IMR-90 (cell line): ENCODE results near the gene SMC1B. TPM values are rescaled to one million over a fixed set of nuclear protein-coding genes. Genes with fewer than 3 reads are reported as not detected.

Source experiments
- ATAC-seq: fragments of 200-7000 bp; cut with Tn5 transposase; 2 replicates; pipeline ENCODE4 v1.9.1; 2020; ENCODE audit warnings: low read depth, mild to moderate bottlenecking, moderate library complexity
- BruUV-seq: library from RNA; stranded (reverse); fragments of 400-500 nt; replicated peaks from 2 replicates; lab custom pipeline; 2021; lab: Mats Ljungman, UMichigan
- CTCF ChIA-PET: fragments of 300-600 bp; formaldehyde crosslinking; extraction: SDS; loops from one replicate; lab custom pipeline; 2021; ENCODE audit warnings: antibody characterized with exemption; lab: Yijun Ruan, JAX
- POLR2A ChIA-PET: fragments of 300-600 bp; sonication (Branson Sonifier 250); formaldehyde crosslinking; loops from one replicate; lab custom pipeline; 2022; ENCODE audit warnings: antibody characterized with exemption; ENCODE audit not compliant: unreplicated experiment; lab: Charles Lee
- DNase-seq: peaks from one replicate; pipeline ENCODE4 v3.0.0; 2013
- H2AFZ ChIP-seq: replicated peaks from 2 replicates; pipeline ENCODE3; 2013; ENCODE audit warnings: low read length, mild to moderate bottlenecking; ENCODE audit not compliant: poor library complexity
- H2AK5ac ChIP-seq: 2 replicates; pipeline ENCODE4 v1.6.1; 2013; ENCODE audit warnings: low read depth, low read length, inconsistent platforms
- H2AK9ac ChIP-seq: replicated peaks from 2 replicates; pipeline ENCODE3; 2013; ENCODE audit warnings: mild to moderate bottlenecking, low read depth, low read length, moderate library complexity; ENCODE audit not compliant: poor library complexity
- H2BK120ac ChIP-seq: 2 replicates; pipeline ENCODE4 v1.6.1; 2013; ENCODE audit warnings: low read depth, low read length, inconsistent platforms
- H2BK15ac ChIP-seq: 3 replicates; pipeline ENCODE4 v1.6.1; 2013; ENCODE audit warnings: low read depth, low read length, inconsistent platforms
- H2BK20ac ChIP-seq: 2 replicates; pipeline ENCODE4 v1.6.1; 2013; ENCODE audit warnings: low read depth, mild to moderate bottlenecking, inconsistent platforms, low read length, moderate library complexity
- H2BK5ac ChIP-seq: 2 replicates; pipeline ENCODE4 v1.6.1; 2013; ENCODE audit warnings: mild to moderate bottlenecking, low read depth, low read length, inconsistent platforms; ENCODE audit not compliant: poor library complexity, severe bottlenecking
- H3K14ac ChIP-seq: replicated peaks from 2 replicates; pipeline ENCODE4 v1.6.1; 2013; ENCODE audit warnings: low read depth, low read length, inconsistent platforms
- H3K18ac ChIP-seq: 2 replicates; pipeline ENCODE4 v1.6.1; 2013; ENCODE audit warnings: low read depth, low read length, control low read depth
- H3K23ac ChIP-seq: 2 replicates; pipeline ENCODE4 v1.6.1; 2013; ENCODE audit warnings: low read depth, low read length, inconsistent platforms
- H3K27ac ChIP-seq: 2 replicates; pipeline ENCODE4 v1.5.1; 2013; ENCODE audit warnings: mild to moderate bottlenecking, control low read depth, low read length; ENCODE audit not compliant: insufficient read depth
- H3K27me3 ChIP-seq: 2 replicates; pipeline ENCODE4 v1.6.1; 2013; ENCODE audit warnings: low read length; ENCODE audit not compliant: control insufficient read depth, insufficient read depth
- H3K36me3 ChIP-seq: 2 replicates; pipeline ENCODE4 v1.6.1; 2013; ENCODE audit warnings: low read length, mixed read lengths; ENCODE audit not compliant: control insufficient read depth, insufficient read depth
- H3K4ac ChIP-seq: 2 replicates; pipeline ENCODE4 v1.6.1; 2013; ENCODE audit warnings: low read depth, low read length, inconsistent platforms
- H3K4me1 ChIP-seq: 2 replicates; pipeline ENCODE4 v1.6.1; 2013; ENCODE audit warnings: low read length, mixed read lengths; ENCODE audit not compliant: control insufficient read depth, insufficient read depth
- H3K4me2 ChIP-seq: 2 replicates; pipeline ENCODE4 v1.6.1; 2013; ENCODE audit warnings: low read depth, mild to moderate bottlenecking, control low read depth, low read length, moderate library complexity
- H3K4me3 ChIP-seq: 2 replicates; pipeline ENCODE4 v1.5.1; 2013; ENCODE audit warnings: low read depth, mild to moderate bottlenecking, control low read depth, low read length, moderate library complexity; ENCODE audit not compliant: insufficient read depth
- H3K56ac ChIP-seq: 2 replicates; pipeline ENCODE4 v1.6.1; 2013; ENCODE audit warnings: low read length, inconsistent platforms; ENCODE audit not compliant: insufficient read depth; ENCODE audit errors: extremely low read depth
- H3K79me1 ChIP-seq, 2 experiments: 2 replicates each; pipeline ENCODE4 v1.6.1; 2013; ENCODE audit warnings: low read length in 2 of 2, inconsistent platforms in 1 of 2, low read depth in 1 of 2
- H3K9ac ChIP-seq: 2 replicates; pipeline ENCODE4 v1.6.1; 2013; ENCODE audit warnings: low read depth, low read length, control low read depth
- H3K9me1 ChIP-seq: 2 replicates; pipeline ENCODE4 v1.6.1; 2013; ENCODE audit warnings: low read length, inconsistent platforms; ENCODE audit not compliant: insufficient read depth
- H3K9me3 ChIP-seq: 2 replicates; pipeline ENCODE4 v1.6.1; 2013; ENCODE audit warnings: low read length; ENCODE audit not compliant: control insufficient read depth, insufficient read depth
- H4K20me1 ChIP-seq: 2 replicates; pipeline ENCODE4 v1.6.1; 2013; ENCODE audit warnings: low read length, inconsistent platforms; ENCODE audit not compliant: insufficient read depth
- H4K5ac ChIP-seq: 2 replicates; pipeline ENCODE4 v1.6.1; 2013; ENCODE audit warnings: mild to moderate bottlenecking, low read depth, low read length, control low read depth
- H4K8ac ChIP-seq, 2 experiments: 2 replicates each; pipeline ENCODE4 v1.6.1; 2013; ENCODE audit warnings: low read depth in 2 of 2, low read length in 2 of 2, control low read depth in 1 of 2, inconsistent platforms in 1 of 2
- H4K91ac ChIP-seq: 2 replicates; pipeline ENCODE4 v1.6.1; 2013; ENCODE audit warnings: low read depth, low read length, inconsistent platforms; ENCODE audit not compliant: insufficient read depth
- BHLHE40 ChIP-seq: fragments of 150-350 bp; IDR thresholded peaks from 2 replicates; pipeline ENCODE4 v1.6.1; 2016; ENCODE audit warnings: mild to moderate bottlenecking, low read depth, low read length
- CEBPB ChIP-seq: IDR thresholded peaks from 2 replicates; pipeline ENCODE4 v1.6.1; 2012; ENCODE audit warnings: low read depth, low read length, improper control_type of control experiment
- ELK1 ChIP-seq: fragments of 150-350 bp; IDR thresholded peaks from 2 replicates; pipeline ENCODE4 v1.6.1; 2016; ENCODE audit warnings: low read depth, mild to moderate bottlenecking, low read length, moderate library complexity, borderline replicate concordance
- MAFK ChIP-seq: IDR thresholded peaks from 2 replicates; pipeline ENCODE4 v1.6.1; 2012; ENCODE audit warnings: low read depth, low read length, improper control_type of control experiment
- POLR2A ChIP-seq: IDR thresholded peaks from 2 replicates; pipeline ENCODE4 v1.6.1; 2012; ENCODE audit warnings: mild to moderate bottlenecking, low read depth, low read length
- RAD21 ChIP-seq: IDR thresholded peaks from 2 replicates; pipeline ENCODE4 v1.6.1; 2012; ENCODE audit warnings: low read length, improper control_type of control experiment
- RCOR1 ChIP-seq: IDR thresholded peaks from 2 replicates; pipeline ENCODE4 v1.6.1; 2012; ENCODE audit warnings: mild to moderate bottlenecking, low read length, improper control_type of control experiment; ENCODE audit not compliant: insufficient replicate concordance
- RFX5 ChIP-seq: IDR thresholded peaks from 2 replicates; pipeline ENCODE4 v1.8.0; 2012; ENCODE audit warnings: low read depth, mild to moderate bottlenecking, low read length, moderate library complexity
- USF2 ChIP-seq: fragments of 150-350 bp; IDR thresholded peaks from 2 replicates; pipeline ENCODE4 v1.6.1; 2017; ENCODE audit warnings: mild to moderate bottlenecking, antibody characterized with exemption, low read length, low read depth
- WGBS, 2 experiments: methylation state at CpG; one replicate each; pipeline versions ENCODE4 v1.1.5 to v1.1.7; 2013; ENCODE audit warnings: missing lambda C conversion rate in 2 of 2; ENCODE audit not compliant: insufficient read length in 1 of 2; ENCODE audit errors: extremely low coverage in 2 of 2; 5-methylcytosine and 5-hydroxymethylcytosine counted together
- dilution Hi-C: fragments of 300-500 bp; cut with HindIII; formaldehyde crosslinking; loops from one replicate; pipeline ENCODE4 v1.14.3; 2018; ENCODE audit warnings: low sequenced_read_pairs; ENCODE audit not compliant: unreplicated experiment
- in situ Hi-C: fragments of 300-500 bp; cut with MboI; formaldehyde crosslinking; loops from 3 replicates; pipeline ENCODE4 v1.14.3; 2019; ENCODE audit warnings: low sequenced_read_pairs, inconsistent platforms, mixed read lengths
- intact Hi-C: fragments of 100-400 bp; cut with micrococcal nuclease; formaldehyde crosslinking; loops from 2 replicates; pipeline ENCODE4 v1.10.0; 2022
- polyA plus RNA-seq, 3 experiments: library from polyadenylated mRNA; depleted of rRNA; stranded (reverse); fragments of >200 nt; gene quantifications; 2 replicates each; pipeline ENCODE4 v1.2.3, GENCODE V29; 2012; ENCODE audit warnings: low replicate concordance in 1 of 3
- total RNA-seq: library from RNA; depleted of rRNA; stranded (reverse); fragments of >200 nt; gene quantifications from 2 replicates; pipeline ENCODE4 v1.2.3, GENCODE V29; 2012

The SMC1B gene
- total and polyA plus RNA-seq, 2 of the 4 experiments (the other 2 are of a cell fraction) = not detected

- no peak overlapping the region for H4K8ac ChIP-seq
- H3K4me2 ChIP-seq = no peak overlapping the region
- H3K4ac ChIP-seq = no peak overlapping the region
- no peak overlapping the region for H2BK120ac ChIP-seq
- H3K27ac ChIP-seq = no peak overlapping the region
- no peak overlapping the region for H2BK20ac ChIP-seq
- no peak overlapping the region for H3K23ac ChIP-seq
- dilution Hi-C loops (no loop called here), in situ Hi-C loops (no loop called here), intact Hi-C loops (no loop called here)
- no peak overlapping the region for H4K5ac ChIP-seq
- no peak overlapping the region for H3K9ac ChIP-seq
- DNase-seq (no peak), ATAC-seq (peak; percentile 40; the same call in 1 of the 2 replicates)
- peaks cover 6% of the 10 kb centered on the region; the same call in 1 of the 2 replicates for H3K9me1 ChIP-seq
- TF ChIP-seq ELK1 (no peak), RAD21 (no peak), MAFK (no peak), POLR2A (no peak), USF2 (no peak), CEBPB (no peak), RFX5 (no peak), RCOR1 (no peak), BHLHE40 (no peak)
- no peak overlapping the region for H4K91ac ChIP-seq
- H3K56ac ChIP-seq = no peak overlapping the region
- no peaks in the 10 kb centered on the region for H3K27me3 ChIP-seq
- no peak overlapping the region for H2AFZ ChIP-seq
- no peak overlapping the region for H3K4me3 ChIP-seq
- H2AK5ac ChIP-seq = no peak overlapping the region
- no peak overlapping the region for H2BK5ac ChIP-seq
- peaks cover 6% of the 10 kb centered on the region for H4K20me1 ChIP-seq
- H2BK15ac ChIP-seq = no peak overlapping the region
- H2AK9ac ChIP-seq = no peak overlapping the region
- WGBS, 2 experiments = 65% methylated on average over 6 of the region's 12 CpGs; no CpG with 5 or more reads in 1 of the 2 experiments
- H3K14ac ChIP-seq = no peak overlapping the region
- POLR2A ChIA-PET = no interaction called here
- no TSS peak for BruUV-seq
- H3K36me3 ChIP-seq = peaks cover 47% of the 10 kb centered on the region
- H3K9me3 ChIP-seq = no peaks in the 10 kb centered on the region
- CTCF ChIA-PET = no interaction called here
- H3K4me1 ChIP-seq = peaks cover 2% of the 10 kb centered on the region; the same call in 1 of the 2 replicates
- peaks cover 3 to 22% of the 10 kb centered on the region in 2 experiments; a peak in 2 of 4 replicates for H3K79me1 ChIP-seq
- no peak overlapping the region for H3K18ac ChIP-seq
Observed at GRCh38 chr22:45329530-45329936, 83.9 kb downstream of the SMC1B start.
